ENCODE measurements around the gene DNAL4. TPM values are rescaled to one million over a fixed set of nuclear protein-coding genes. Genes with fewer than 3 reads are reported as not detected.

DNAL4 gene
- total RNA-seq, 1 donor from 2014 or later = 27.1 TPM

GRCh38 chr22:38793317-38793716 is 626 bp downstream of the DNAL4 start:
- no peak for TF ChIP-seq CTCF (IDR thresholded peaks at IDR 0.05; ENCODE audit: unreplicated experiment)
- H3K4me1 Mint-ChIP-seq (ENCODE audit: low read depth) = peaks cover 6% of the 10 kb centered on the region
- DNase-seq (ENCODE audit: low spot score, unreplicated experiment) = no peak
- no peaks in the 10 kb centered on the region for H3K36me3 Mint-ChIP-seq (ENCODE audit: insufficient read depth)
- peak overlapping the region; percentile 74 for H3K27ac Mint-ChIP-seq
- peaks cover 32% of the 10 kb centered on the region for H3K27me3 Mint-ChIP-seq
- H3K9me3 Mint-ChIP-seq (ENCODE audit: low read depth) = no peaks in the 10 kb centered on the region
- peak overlapping the region; percentile 88 for H3K4me3 Mint-ChIP-seq (ENCODE audit: low read depth)

- no peak for TF ChIP-seq CTCF (IDR thresholded peaks at IDR 0.05; ENCODE audit: unreplicated experiment)
- Mint-ChIP-seq H3K36me3 (ENCODE audit: insufficient read depth) (no peaks in the 10 kb centered on the region), H3K4me3 (ENCODE audit: low read depth) (peak overlapping the region; percentile 88), H3K27me3 (peaks cover 27% of the 10 kb centered on the region), H3K9me3 (ENCODE audit: low read depth) (no peaks in the 10 kb centered on the region), H3K27ac (no peak overlapping the region), H3K4me1 (ENCODE audit: low read depth) (peaks cover 6% of the 10 kb centered on the region)
- no peak for DNase-seq (ENCODE audit: low spot score, unreplicated experiment)
Observed at GRCh38 chr22:38792833-38793232, 1.1 kb downstream of the DNAL4 start.

- H3K27me3 Mint-ChIP-seq = no peaks in the 10 kb centered on the region
- TF ChIP-seq CTCF (IDR thresholded peaks at IDR 0.05; ENCODE audit: unreplicated experiment) = no peak
- H3K9me3 Mint-ChIP-seq (ENCODE audit: low read depth) = no peaks in the 10 kb centered on the region
- H3K36me3 Mint-ChIP-seq (ENCODE audit: insufficient read depth) = peaks cover 1% of the 10 kb centered on the region
- H3K4me3 Mint-ChIP-seq (ENCODE audit: low read depth) = no peak overlapping the region
- H3K27ac Mint-ChIP-seq = no peak overlapping the region
- peaks cover 6% of the 10 kb centered on the region for H3K4me1 Mint-ChIP-seq (ENCODE audit: low read depth)
- no peak for DNase-seq (ENCODE audit: low spot score, unreplicated experiment)
Observed at GRCh38 chr22:38789606-38790005, 4.3 kb downstream of the DNAL4 start.

DNA sequence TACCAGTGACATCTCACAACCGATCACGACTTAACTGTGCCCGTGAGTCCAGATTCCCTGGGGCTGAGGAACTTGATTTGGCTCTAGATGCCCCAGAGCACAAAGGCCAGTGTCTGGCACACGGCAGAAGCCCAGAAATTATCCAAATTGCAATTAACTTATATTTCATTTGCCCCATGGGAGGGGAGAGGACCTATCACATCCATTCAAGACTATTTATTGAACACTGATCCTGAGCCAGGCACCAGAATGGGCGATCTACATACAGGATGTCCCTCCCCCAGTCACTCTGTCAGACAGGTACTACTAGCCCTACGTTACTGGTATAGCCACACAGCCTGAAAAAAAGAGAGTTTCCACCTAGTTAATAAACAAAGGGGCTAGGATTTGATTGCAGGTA is 5.1 kb downstream of the DNAL4 start:
- Mint-ChIP-seq H3K4me3 (ENCODE audit: low read depth) (no peak overlapping the region), H3K9me3 (ENCODE audit: low read depth) (no peaks in the 10 kb centered on the region), H3K4me1 (ENCODE audit: low read depth) (peaks cover 6% of the 10 kb centered on the region), H3K36me3 (ENCODE audit: insufficient read depth) (peaks cover 1% of the 10 kb centered on the region), H3K27ac (no peak overlapping the region), H3K27me3 (no peaks in the 10 kb centered on the region)
- no peak for TF ChIP-seq CTCF (IDR thresholded peaks at IDR 0.05; ENCODE audit: unreplicated experiment)
- no peak for DNase-seq (ENCODE audit: low spot score, unreplicated experiment)

DNA sequence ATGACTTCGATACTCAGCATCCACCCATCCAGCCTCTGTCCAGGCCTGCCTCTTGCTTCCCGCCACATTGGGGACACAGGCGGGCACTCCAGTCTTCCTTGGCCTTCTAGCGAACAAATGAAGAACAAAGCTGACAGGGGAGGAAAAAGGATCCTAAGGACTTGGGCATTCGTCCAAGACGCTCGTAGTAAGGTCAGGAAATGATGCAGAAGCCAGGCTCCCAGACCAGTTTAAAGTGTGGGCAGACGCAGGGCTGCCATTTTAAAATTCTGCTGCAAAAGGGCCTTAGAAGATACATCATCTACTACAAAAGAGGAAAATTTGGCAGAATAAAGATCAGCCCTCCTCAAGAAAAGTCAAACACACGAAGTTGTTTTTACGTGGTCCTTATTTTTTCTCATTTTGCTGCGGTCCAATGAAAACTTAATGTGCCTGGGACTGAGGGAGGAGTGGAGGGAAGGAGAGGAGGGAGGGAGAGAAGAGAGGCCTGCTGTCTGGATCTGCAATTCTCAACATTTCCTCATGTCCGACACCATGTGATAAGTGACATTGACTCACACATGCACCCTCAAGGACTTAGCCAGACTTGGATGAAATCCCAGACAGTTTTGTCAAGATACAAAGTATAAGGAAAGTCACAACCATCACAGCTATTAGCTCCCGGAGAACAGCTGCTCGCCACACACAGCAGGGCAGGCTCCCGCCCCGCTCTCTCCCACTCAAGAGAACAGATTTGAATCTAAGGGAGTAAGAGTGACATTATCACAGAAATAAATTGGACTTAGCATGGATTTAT is 5.7 kb downstream of the DNAL4 start:
- no peak overlapping the region for H3K4me3 Mint-ChIP-seq (ENCODE audit: low read depth)
- no peak for TF ChIP-seq CTCF (IDR thresholded peaks at IDR 0.05; ENCODE audit: unreplicated experiment)
- no peaks in the 10 kb centered on the region for H3K27me3 Mint-ChIP-seq
- H3K4me1 Mint-ChIP-seq (ENCODE audit: low read depth) = peaks cover 4% of the 10 kb centered on the region
- no peak for DNase-seq (ENCODE audit: low spot score, unreplicated experiment)
- H3K36me3 Mint-ChIP-seq (ENCODE audit: insufficient read depth) = peaks cover 1% of the 10 kb centered on the region
- H3K27ac Mint-ChIP-seq = no peak overlapping the region
- H3K9me3 Mint-ChIP-seq (ENCODE audit: low read depth) = no peaks in the 10 kb centered on the region
